ENCODE measurements around the gene DHODH. TPM values are rescaled to one million over a fixed set of nuclear protein-coding genes. Genes with fewer than 3 reads are reported as not detected.
"Not testable (repeated sequence)": the region's sequence is repeated elsewhere in the genome, so short reads cannot be mapped to it uniquely, and the experiment has no call there.

The DHODH gene
- total and polyA plus RNA-seq, 10 of the 15 experiments (the other 5 are each of a cell fraction or from before 2014, with no cell fraction given): 3.4 to 23.3 (median 13.2) TPM

- no peak for TF ChIP-seq IKZF2 (IDR thresholded peaks at IDR 0.05)
- no peak for TF ChIP-seq EGR1 (IDR thresholded peaks at IDR 0.05; ENCODE audit: borderline replicate concordance in 1 of 2, low read depth in 2 of 2, low read length in 2 of 2)
- no peak for TF ChIP-seq KDM1A (IDR thresholded peaks at IDR 0.05; ENCODE audit: borderline replicate concordance)
Measured at GRCh38 chr16:72073560-72074230, 65.2 kb downstream of the DHODH start (continued).

- H3K4me1 ChIP-seq (ENCODE audit: control insufficient read depth, insufficient read depth, low read length); DNase-seq (ENCODE audit: low read depth, low spot score); H2AFZ ChIP-seq (ENCODE audit: control insufficient read depth, low read depth, low read length); BruUV-seq (replicated peaks); intact Hi-C loops (cut with micrococcal nuclease; ENCODE audit: unreplicated experiment); H3K9me3 ChIP-seq (replicated peaks; ENCODE audit: control insufficient read depth, insufficient read depth, low read length); H3K79me2 ChIP-seq (ENCODE audit: control insufficient read depth, insufficient read depth, low read length); in situ Hi-C loops (cut with MboI); RAD21 ChIA-PET (ENCODE audit: unreplicated experiment); H4K20me1 ChIP-seq (ENCODE audit: control insufficient read depth, insufficient read depth); H3K27me3 ChIP-seq (replicated peaks in 1 of 2; ENCODE audit: control insufficient read depth in 2 of 2, insufficient read depth in 2 of 2, low read length in 1 of 2); FAIRE-seq; H3K36me3 ChIP-seq (ENCODE audit: control insufficient read depth in 2 of 2, insufficient read depth in 2 of 2, low read length in 1 of 2); H3K27ac ChIP-seq (ENCODE audit: control insufficient read depth, insufficient read depth); CTCF ChIA-PET; ATAC-seq; H3K4me3 ChIP-seq; H3K4me2 ChIP-seq (ENCODE audit: control insufficient read depth, insufficient read depth); H3K9ac ChIP-seq (ENCODE audit: control insufficient read depth, insufficient read depth, low read length): not testable (repeated sequence)
- POLR2A ChIA-PET: interaction anchor here (0.7 kb wide), 1 partner anchor 107 kb away, joined by 4 read pairs; no protein-coding TSS in a partner anchor
- whole genome bisulfite sequencing (ENCODE audit: insufficient coverage, insufficient replicate concordance, low lambda C conversion rate, missing lambda C conversion rate): 67% methylated on average over 2 of the region's 6 CpGs
- SMC1A ChIA-PET (ENCODE audit: uncharacterized antibody, unreplicated experiment): interaction anchor here (0.6 kb wide), 1 partner anchor 516 kb away, joined by 4 read pairs; no protein-coding TSS in a partner anchor
Measured at GRCh38 chr16:72075067-72075466, 66.5 kb downstream of the DHODH start.

Small RNA genes within 50 kb of the gene (small RNA-seq; reads per million reads assigned to genes)
- not detected for gene RPL39P31

Other genes with a start within 250 kb of the DHODH start
Only the 7 nearest of the 10 such genes appear.
- 4.5 and 6.9 TPM in 2 replicates for gene ZNF821, start 124.6 kb upstream of the DHODH start, total RNA-seq (2014; rRNA removed)
- gene ZNF821, start 124.6 kb upstream of the DHODH start, total RNA-seq (2014; rRNA removed; fragmentation: Illumina TruSeq; extraction: Trizol): 3.9 and 6.0 TPM in 2 replicates
- 7.2 and 7.9 TPM in 2 replicates for gene ZNF821, start 124.6 kb upstream of the DHODH start, total RNA-seq (2021)
- gene ZNF821, start 124.6 kb upstream of the DHODH start, polyA plus RNA-seq (2011; rRNA removed): 6.5 and 7.5 TPM in 2 replicates
- gene ZNF821, start 124.6 kb upstream of the DHODH start, polyA plus RNA-seq (2014; fragmentation: Illumina TruSeq; extraction: Trizol): 3.8 and 5.4 TPM in 2 replicates
- 1 to 10 TPM in 1 of 2 experiments, under 1 TPM in 1; 0.82 to 2.0 TPM for gene ZNF821, start 124.6 kb upstream of the DHODH start, polyA plus RNA-seq (2014; fragmentation: Nextera tagmentation; extraction: Ambion mirVana)
- 5.6 and 8.9 TPM in 2 replicates for gene ZNF821, start 124.6 kb upstream of the DHODH start, polyA plus RNA-seq (2014; rRNA removed)
- 1 to 10 TPM; 6.6 to 9.9 TPM for gene ZNF821, start 124.6 kb upstream of the DHODH start, polyA plus RNA-seq (2016; fragmentation: Nextera tagmentation; extraction: Ambion mirVana)
- gene IST1, start 113.2 kb upstream of the DHODH start, total RNA-seq (2014; rRNA removed): 133 and 160 TPM in 2 replicates
- gene IST1, start 113.2 kb upstream of the DHODH start, total RNA-seq (2014; rRNA removed; fragmentation: Illumina TruSeq; extraction: Trizol): 148 and 150 TPM in 2 replicates
- 134 and 140 TPM in 2 replicates for gene IST1, start 113.2 kb upstream of the DHODH start, total RNA-seq (2021)
- gene IST1, start 113.2 kb upstream of the DHODH start, polyA plus RNA-seq (2011; rRNA removed): 277 and 293 TPM in 2 replicates
- gene IST1, start 113.2 kb upstream of the DHODH start, polyA plus RNA-seq (2014; fragmentation: Illumina TruSeq; extraction: Trizol): 189 and 196 TPM in 2 replicates
- gene IST1, start 113.2 kb upstream of the DHODH start, polyA plus RNA-seq (2014; fragmentation: Nextera tagmentation; extraction: Ambion mirVana): 100 to 1,000 TPM in 1 of 2 experiments, 10 to 100 TPM in 1; 97.3 to 136 TPM
- 120 and 155 TPM in 2 replicates for gene IST1, start 113.2 kb upstream of the DHODH start, polyA plus RNA-seq (2014; rRNA removed)
- gene IST1, start 113.2 kb upstream of the DHODH start, polyA plus RNA-seq (2016; fragmentation: Nextera tagmentation; extraction: Ambion mirVana): 100 to 1,000 TPM; 113 to 125 TPM
- not detected in 2 replicates for gene PKD1L3, start 8.3 kb upstream of the DHODH start, total RNA-seq (2014; rRNA removed)
- gene PKD1L3, start 8.3 kb upstream of the DHODH start, total RNA-seq (2014; rRNA removed; fragmentation: Illumina TruSeq; extraction: Trizol): 0.04 TPM in 1 of 2 replicates, not detected in the other
- not detected in 2 replicates for gene PKD1L3, start 8.3 kb upstream of the DHODH start, total RNA-seq (2021)
- not detected in 2 replicates for gene PKD1L3, start 8.3 kb upstream of the DHODH start, polyA plus RNA-seq (2011; rRNA removed)
- 0.03 TPM in 1 of 2 replicates, not detected in the other for gene PKD1L3, start 8.3 kb upstream of the DHODH start, polyA plus RNA-seq (2014; fragmentation: Illumina TruSeq; extraction: Trizol)
- not detected for gene PKD1L3, start 8.3 kb upstream of the DHODH start, polyA plus RNA-seq (2014; fragmentation: Nextera tagmentation; extraction: Ambion mirVana)
- gene PKD1L3, start 8.3 kb upstream of the DHODH start, polyA plus RNA-seq (2014; rRNA removed): not detected in 2 replicates
- gene PKD1L3, start 8.3 kb upstream of the DHODH start, polyA plus RNA-seq (2016; fragmentation: Nextera tagmentation; extraction: Ambion mirVana): under 1 TPM in 1 of 2 experiments, not detected in 1; 0.04 TPM
- gene HP, start 45.8 kb downstream of the DHODH start, total RNA-seq (2014; rRNA removed): not detected in 2 replicates
- not detected in 2 replicates for gene HP, start 45.8 kb downstream of the DHODH start, total RNA-seq (2014; rRNA removed; fragmentation: Illumina TruSeq; extraction: Trizol)
- 8.7 and 10.8 TPM in 2 replicates for gene HP, start 45.8 kb downstream of the DHODH start, total RNA-seq (2021)
- gene HP, start 45.8 kb downstream of the DHODH start, polyA plus RNA-seq (2011; rRNA removed): not detected in 2 replicates
- not detected in 2 replicates for gene HP, start 45.8 kb downstream of the DHODH start, polyA plus RNA-seq (2014; fragmentation: Illumina TruSeq; extraction: Trizol)
- not detected for gene HP, start 45.8 kb downstream of the DHODH start, polyA plus RNA-seq (2014; fragmentation: Nextera tagmentation; extraction: Ambion mirVana)
- gene HP, start 45.8 kb downstream of the DHODH start, polyA plus RNA-seq (2014; rRNA removed): 0.03 TPM in 1 of 2 replicates, not detected in the other
- gene HP, start 45.8 kb downstream of the DHODH start, polyA plus RNA-seq (2016; fragmentation: Nextera tagmentation; extraction: Ambion mirVana): not detected
- not detected in 2 replicates for gene HPR, start 54.5 kb downstream of the DHODH start, total RNA-seq (2014; rRNA removed)
- gene HPR, start 54.5 kb downstream of the DHODH start, total RNA-seq (2014; rRNA removed; fragmentation: Illumina TruSeq; extraction: Trizol): not detected in 2 replicates
- gene HPR, start 54.5 kb downstream of the DHODH start, total RNA-seq (2021): not detected in 2 replicates
- gene HPR, start 54.5 kb downstream of the DHODH start, polyA plus RNA-seq (2011; rRNA removed): not detected in 2 replicates
- not detected in 2 replicates for gene HPR, start 54.5 kb downstream of the DHODH start, polyA plus RNA-seq (2014; fragmentation: Illumina TruSeq; extraction: Trizol)
- gene HPR, start 54.5 kb downstream of the DHODH start, polyA plus RNA-seq (2014; fragmentation: Nextera tagmentation; extraction: Ambion mirVana): not detected
- not detected in 2 replicates for gene HPR, start 54.5 kb downstream of the DHODH start, polyA plus RNA-seq (2014; rRNA removed)
- under 1 TPM in 1 of 2 experiments, not detected in 1; 0.15 TPM for gene HPR, start 54.5 kb downstream of the DHODH start, polyA plus RNA-seq (2016; fragmentation: Nextera tagmentation; extraction: Ambion mirVana)
- gene TXNL4B, start 84.9 kb downstream of the DHODH start, total RNA-seq (2014; rRNA removed): 13.3 and 15.2 TPM in 2 replicates
- 11.1 TPM in 2 replicates for gene TXNL4B, start 84.9 kb downstream of the DHODH start, total RNA-seq (2014; rRNA removed; fragmentation: Illumina TruSeq; extraction: Trizol)
- 14.0 and 17.2 TPM in 2 replicates for gene TXNL4B, start 84.9 kb downstream of the DHODH start, total RNA-seq (2021)
- 24.0 and 42.1 TPM in 2 replicates for gene TXNL4B, start 84.9 kb downstream of the DHODH start, polyA plus RNA-seq (2011; rRNA removed)
- gene TXNL4B, start 84.9 kb downstream of the DHODH start, polyA plus RNA-seq (2014; fragmentation: Illumina TruSeq; extraction: Trizol): 16.2 and 16.3 TPM in 2 replicates
- gene TXNL4B, start 84.9 kb downstream of the DHODH start, polyA plus RNA-seq (2014; fragmentation: Nextera tagmentation; extraction: Ambion mirVana): 10 to 100 TPM; 13.8 to 15.5 TPM
- 13.4 and 16.9 TPM in 2 replicates for gene TXNL4B, start 84.9 kb downstream of the DHODH start, polyA plus RNA-seq (2014; rRNA removed)
- 10 to 100 TPM; 22.6 TPM for gene TXNL4B, start 84.9 kb downstream of the DHODH start, polyA plus RNA-seq (2016; fragmentation: Nextera tagmentation; extraction: Ambion mirVana)
- gene DHX38, start 85.1 kb downstream of the DHODH start, total RNA-seq (2014; rRNA removed): 47.7 and 48.8 TPM in 2 replicates
- 32.7 and 38.8 TPM in 2 replicates for gene DHX38, start 85.1 kb downstream of the DHODH start, total RNA-seq (2014; rRNA removed; fragmentation: Illumina TruSeq; extraction: Trizol)
- 67.0 and 67.8 TPM in 2 replicates for gene DHX38, start 85.1 kb downstream of the DHODH start, total RNA-seq (2021)
- gene DHX38, start 85.1 kb downstream of the DHODH start, polyA plus RNA-seq (2011; rRNA removed): 23.9 and 35.7 TPM in 2 replicates
- gene DHX38, start 85.1 kb downstream of the DHODH start, polyA plus RNA-seq (2014; fragmentation: Illumina TruSeq; extraction: Trizol): 39.0 and 40.3 TPM in 2 replicates
- gene DHX38, start 85.1 kb downstream of the DHODH start, polyA plus RNA-seq (2014; fragmentation: Nextera tagmentation; extraction: Ambion mirVana): 1 to 10 TPM; 2.1 to 5.8 TPM
- gene DHX38, start 85.1 kb downstream of the DHODH start, polyA plus RNA-seq (2014; rRNA removed): 51.7 and 60.3 TPM in 2 replicates
- 10 to 100 TPM; 46.1 to 47.1 TPM for gene DHX38, start 85.1 kb downstream of the DHODH start, polyA plus RNA-seq (2016; fragmentation: Nextera tagmentation; extraction: Ambion mirVana)

Data from GM12878 (cell line).